ENCODE measurements around the gene OR2A5. TPM values are rescaled to one million over a fixed set of nuclear protein-coding genes. Genes with fewer than 3 reads are reported as not detected.

OR2A5 gene
- total RNA-seq, 1 donor from 2014 or later = not detected

DNA sequence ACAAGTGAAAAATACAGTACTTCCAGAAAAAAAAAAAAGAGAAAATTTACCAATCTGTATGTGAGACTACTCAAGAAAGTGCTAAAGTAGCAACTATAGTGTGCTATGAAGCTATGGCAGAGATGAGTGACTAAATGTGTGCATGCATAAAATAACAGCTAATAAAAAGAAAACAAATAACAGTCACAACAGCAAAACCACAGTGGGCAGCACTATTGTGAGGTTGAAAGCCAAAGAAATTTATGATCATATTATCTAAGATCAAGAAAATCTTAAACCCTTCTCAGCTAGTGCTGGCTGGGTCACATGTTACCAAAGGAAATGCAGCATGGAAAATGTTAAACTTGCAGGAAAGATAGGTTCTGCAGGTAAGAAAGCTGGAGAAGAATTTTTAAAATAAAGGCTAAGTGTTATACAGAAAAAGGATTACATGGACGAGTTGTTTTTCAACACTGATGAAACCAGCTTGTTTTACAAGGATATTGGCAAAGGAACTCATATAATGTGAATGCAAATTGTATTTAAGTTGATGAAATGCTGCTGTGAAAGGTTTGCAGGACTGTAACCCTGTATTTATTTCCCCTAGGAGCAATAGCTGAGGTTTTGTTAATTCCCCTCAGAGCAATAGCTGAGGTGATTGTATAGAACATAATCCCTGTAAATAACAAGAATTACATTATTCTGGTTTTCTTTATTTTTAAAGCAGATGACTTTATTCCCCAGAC lies 15.6 kb upstream of the OR2A5 start:
- Mint-ChIP-seq H3K4me1 (ENCODE audit: low read depth) (peaks cover 8% of the 10 kb centered on the region), H3K27me3 (no peaks in the 10 kb centered on the region), H3K27ac (no peak overlapping the region), H3K36me3 (ENCODE audit: insufficient read depth) (no peaks in the 10 kb centered on the region), H3K4me3 (ENCODE audit: low read depth) (no peak overlapping the region), H3K9me3 (ENCODE audit: low read depth) (no peaks in the 10 kb centered on the region)
- TF ChIP-seq, protein P1, sequence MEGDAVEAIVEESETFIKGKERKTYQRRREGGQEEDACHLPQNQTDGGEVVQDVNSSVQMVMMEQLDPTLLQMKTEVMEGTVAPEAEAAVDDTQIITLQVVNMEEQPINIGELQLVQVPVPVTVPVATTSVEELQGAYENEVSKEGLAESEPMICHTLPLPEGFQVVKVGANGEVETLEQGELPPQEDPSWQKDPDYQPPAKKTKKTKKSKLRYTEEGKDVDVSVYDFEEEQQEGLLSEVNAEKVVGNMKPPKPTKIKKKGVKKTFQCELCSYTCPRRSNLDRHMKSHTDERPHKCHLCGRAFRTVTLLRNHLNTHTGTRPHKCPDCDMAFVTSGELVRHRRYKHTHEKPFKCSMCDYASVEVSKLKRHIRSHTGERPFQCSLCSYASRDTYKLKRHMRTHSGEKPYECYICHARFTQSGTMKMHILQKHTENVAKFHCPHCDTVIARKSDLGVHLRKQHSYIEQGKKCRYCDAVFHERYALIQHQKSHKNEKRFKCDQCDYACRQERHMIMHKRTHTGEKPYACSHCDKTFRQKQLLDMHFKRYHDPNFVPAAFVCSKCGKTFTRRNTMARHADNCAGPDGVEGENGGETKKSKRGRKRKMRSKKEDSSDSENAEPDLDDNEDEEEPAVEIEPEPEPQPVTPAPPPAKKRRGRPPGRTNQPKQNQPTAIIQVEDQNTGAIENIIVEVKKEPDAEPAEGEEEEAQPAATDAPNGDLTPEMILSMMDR (IDR thresholded peaks at IDR 0.05; ENCODE audit: unreplicated experiment) = no peak
- no peak for DNase-seq (ENCODE audit: low spot score, unreplicated experiment)

DNA sequence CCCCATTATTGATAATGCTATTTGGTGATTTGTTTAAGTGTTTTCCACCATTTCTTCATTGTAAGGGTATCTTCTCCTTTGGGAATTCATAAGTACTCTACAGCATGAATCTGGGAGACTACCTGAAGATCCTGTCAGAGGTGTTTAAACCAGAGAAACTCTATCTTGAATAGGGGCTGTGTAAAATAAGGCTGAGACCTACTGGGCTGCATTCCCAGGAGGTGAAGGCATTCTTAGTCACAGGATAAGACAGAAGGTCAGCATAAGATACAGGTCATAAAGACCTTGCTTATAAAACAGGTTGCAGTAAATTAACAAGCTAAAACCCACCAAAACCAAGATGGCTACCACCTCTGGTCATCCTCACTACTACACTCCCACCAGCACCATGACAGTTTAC lies 13.4 kb upstream of the OR2A5 start:
- DNase-seq (ENCODE audit: low spot score, unreplicated experiment) = no peak
- Mint-ChIP-seq H3K36me3 (ENCODE audit: insufficient read depth) (no peaks in the 10 kb centered on the region), H3K27ac (no peak overlapping the region), H3K4me3 (ENCODE audit: low read depth) (no peak overlapping the region), H3K27me3 (no peaks in the 10 kb centered on the region), H3K9me3 (ENCODE audit: low read depth) (no peaks in the 10 kb centered on the region), H3K4me1 (ENCODE audit: low read depth) (peaks cover 8% of the 10 kb centered on the region)
- TF ChIP-seq, protein P1 (IDR thresholded peaks at IDR 0.05; ENCODE audit: unreplicated experiment) = no peak

DNA sequence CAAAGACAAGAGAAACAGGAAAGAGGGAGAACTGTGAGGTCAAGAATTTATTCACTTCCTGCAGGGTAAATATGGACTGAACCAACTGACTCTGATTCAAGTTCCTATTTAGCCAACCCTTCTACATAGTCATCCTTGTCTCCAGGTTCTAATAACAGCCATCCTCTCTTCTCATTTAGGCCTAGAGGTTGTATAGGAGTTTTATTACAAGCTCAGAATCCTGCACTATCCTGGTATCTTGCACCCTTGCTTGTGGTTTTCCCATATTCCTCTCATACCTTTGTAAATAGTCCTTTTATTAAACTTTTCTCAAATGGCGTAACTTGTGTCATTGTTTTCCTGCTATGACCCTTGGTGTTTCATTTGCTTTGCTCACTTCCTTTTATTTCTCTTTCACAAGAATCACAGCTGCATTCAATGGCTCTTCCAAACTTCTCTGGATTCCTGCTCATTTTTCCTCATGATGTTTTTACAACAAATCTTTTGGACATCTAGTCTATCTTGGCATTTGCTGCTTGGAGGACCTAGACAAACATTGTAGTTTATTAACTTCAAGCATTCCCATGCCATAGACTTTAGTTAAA lies 12.4 kb upstream of the OR2A5 start:
- TF ChIP-seq, protein P1 (IDR thresholded peaks at IDR 0.05; ENCODE audit: unreplicated experiment) = no peak
- H3K27ac Mint-ChIP-seq = no peak overlapping the region
- no peaks in the 10 kb centered on the region for H3K9me3 Mint-ChIP-seq (ENCODE audit: low read depth)
- no peaks in the 10 kb centered on the region for H3K36me3 Mint-ChIP-seq (ENCODE audit: insufficient read depth)
- DNase-seq (ENCODE audit: low spot score, unreplicated experiment) = no peak
- no peaks in the 10 kb centered on the region for H3K27me3 Mint-ChIP-seq
- H3K4me3 Mint-ChIP-seq (ENCODE audit: low read depth) = no peak overlapping the region
- peaks cover 8% of the 10 kb centered on the region for H3K4me1 Mint-ChIP-seq (ENCODE audit: low read depth)

DNA sequence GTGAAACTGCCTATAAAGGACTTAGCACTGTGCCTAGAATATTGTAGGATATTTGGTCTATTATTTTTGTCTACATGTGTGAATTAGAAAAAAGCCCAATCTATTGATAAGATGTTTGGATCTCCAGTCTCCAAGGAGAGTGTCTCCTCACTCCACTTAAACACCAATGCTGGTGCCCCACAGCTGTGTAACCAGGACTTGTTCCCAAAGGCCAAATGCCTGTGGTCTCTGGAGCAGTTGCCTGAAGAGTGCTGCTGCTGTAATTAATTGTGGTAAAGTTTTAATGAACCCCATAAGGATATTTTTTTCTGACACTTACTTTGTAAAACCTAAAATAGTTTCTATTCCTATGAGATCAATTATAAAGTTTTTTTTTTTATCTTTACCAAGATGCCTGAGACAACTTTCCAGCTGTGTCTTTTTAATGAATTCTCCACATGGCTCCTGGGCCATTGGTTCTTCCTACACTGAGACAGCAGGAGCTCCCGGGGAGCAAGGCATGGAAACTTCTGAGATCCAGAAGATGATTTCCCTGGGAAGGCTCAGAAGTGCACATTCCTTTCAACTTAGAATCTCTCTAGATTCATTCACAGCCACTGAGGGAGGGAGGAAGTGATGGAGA lies 11.2 kb upstream of the OR2A5 start:
- no peak for DNase-seq (ENCODE audit: low spot score, unreplicated experiment)
- Mint-ChIP-seq H3K27ac (no peak overlapping the region), H3K9me3 (ENCODE audit: low read depth) (no peaks in the 10 kb centered on the region), H3K27me3 (no peaks in the 10 kb centered on the region), H3K4me3 (ENCODE audit: low read depth) (no peak overlapping the region), H3K36me3 (ENCODE audit: insufficient read depth) (no peaks in the 10 kb centered on the region), H3K4me1 (ENCODE audit: low read depth) (peaks cover 4% of the 10 kb centered on the region)
- TF ChIP-seq, protein P1 (IDR thresholded peaks at IDR 0.05; ENCODE audit: unreplicated experiment) = no peak

DNA sequence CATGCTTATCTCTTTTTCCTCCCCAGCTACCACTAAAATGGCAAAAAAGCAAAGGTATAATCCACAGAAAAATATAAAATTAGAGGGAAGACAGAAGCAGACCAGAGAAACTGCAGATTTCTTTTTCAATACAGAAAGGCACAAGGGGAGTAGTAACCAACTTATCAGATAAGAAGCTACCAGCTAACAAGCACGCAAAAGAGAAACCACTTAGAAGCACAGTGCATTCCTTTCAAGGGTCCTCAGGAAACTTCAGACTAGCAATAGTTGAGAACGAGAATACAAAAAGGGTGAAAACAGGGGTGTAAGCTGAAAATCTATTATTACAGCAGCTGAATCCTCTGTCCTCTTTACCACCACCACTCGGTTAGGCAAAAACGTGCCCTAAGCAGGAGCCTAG lies 9.9 kb upstream of the OR2A5 start:
- no peaks in the 10 kb centered on the region for H3K9me3 Mint-ChIP-seq (ENCODE audit: low read depth)
- peaks cover 3% of the 10 kb centered on the region for H3K27me3 Mint-ChIP-seq
- TF ChIP-seq, protein P1 (IDR thresholded peaks at IDR 0.05; ENCODE audit: unreplicated experiment) = no peak
- no peak overlapping the region for H3K27ac Mint-ChIP-seq
- no peak overlapping the region for H3K4me3 Mint-ChIP-seq (ENCODE audit: low read depth)
- DNase-seq (ENCODE audit: low spot score, unreplicated experiment) = no peak
- no peaks in the 10 kb centered on the region for H3K4me1 Mint-ChIP-seq (ENCODE audit: low read depth)
- no peaks in the 10 kb centered on the region for H3K36me3 Mint-ChIP-seq (ENCODE audit: insufficient read depth)

Data from progenitor cell of endocrine pancreas (in vitro differentiated cells).